B cell (primary cell): ENCODE data around the gene BRME1. TPM values are rescaled to one million over a fixed set of nuclear protein-coding genes. Genes with fewer than 3 reads are reported as not detected.

Experiments used
- ATAC-seq: fragments of 200-7000 bp; cut with Tn5 transposase; one replicate; pipeline ENCODE4 v1.10.0; 2021; ENCODE audit warnings: low read depth, mild to moderate bottlenecking, moderate number of reproducible peaks, moderate library complexity
- CTCF ChIA-PET: fragments of 350-600 bp; sonication (Branson Sonifier 250); formaldehyde crosslinking; loops from one replicate; lab custom pipeline; 2021; ENCODE audit warnings: antibody characterized with exemption, inconsistent platforms; lab: Charles Lee
- POLR2A ChIA-PET: fragments of 350-600 bp; sonication (Branson Sonifier 250); formaldehyde crosslinking; loops from one replicate; lab custom pipeline; 2021; ENCODE audit warnings: antibody characterized with exemption; lab: Charles Lee
- DNase-seq: peaks from one replicate; pipeline ENCODE4 v3.0.0; 2013
- H2AFZ ChIP-seq: 2 replicates; pipeline ENCODE4 v1.6.1; 2012; ENCODE audit warnings: mild to moderate bottlenecking, low read depth, low read length; ENCODE audit not compliant: insufficient read depth, poor library complexity, severe bottlenecking
- H3K27ac ChIP-seq, 2 donors: 1 replicate in 1 of 2; 2 replicates in 1 of 2; pipeline ENCODE4 v1.5.1; 2012 to 2013; ENCODE audit warnings: low read length in 2 of 2, mild to moderate bottlenecking in 2 of 2, moderate library complexity in 1 of 2
- H3K27me3 ChIP-seq, 4 experiments: fragments of 200-600 bp in 1 of 4; sonication (generic) in 1 of 4; replicated peaks in 1 of 4; 1 replicate in 2 of 4; 2 replicates in 2 of 4; pipeline versions ENCODE4 v1.6.1 to v1.7.0; 2013 to 2016; ENCODE audit warnings: low read length in 3 of 4, mild to moderate bottlenecking in 2 of 4, mixed read lengths in 1 of 4, moderate library complexity in 1 of 4; ENCODE audit not compliant: insufficient read depth in 4 of 4, control insufficient read depth in 3 of 4; ENCODE audit errors: control extremely low read depth in 1 of 4
- H3K36me3 ChIP-seq, 2 experiments: replicated peaks in 1 of 2; 1 replicate in 1 of 2; 2 replicates in 1 of 2; pipeline versions ENCODE4 v1.6.1 to v1.7.1; 2013; ENCODE audit warnings: low read length in 1 of 2; ENCODE audit not compliant: insufficient read depth in 2 of 2, control insufficient read depth in 1 of 2; ENCODE audit errors: control extremely low read depth in 1 of 2, extremely low read depth in 1 of 2
- H3K4me1 ChIP-seq, 2 donors: fragments of 200-600 bp in 1 of 2; sonication (generic) in 1 of 2; 1 replicate in 1 of 2; 2 replicates in 1 of 2; pipeline versions ENCODE4 v1.5.1 to v1.6.1; 2013 to 2017; ENCODE audit warnings: low read length in 2 of 2; ENCODE audit not compliant: control insufficient read depth in 2 of 2, insufficient read depth in 2 of 2
- H3K4me2 ChIP-seq: replicated peaks from 2 replicates; pipeline ENCODE3; 2012; ENCODE audit warnings: mild to moderate bottlenecking, low read depth, low read length; ENCODE audit not compliant: poor library complexity, severe bottlenecking
- H3K4me3 ChIP-seq, 5 experiments: fragments of 200-600 bp in 1 of 5; sonication (generic) in 1 of 5; 1 replicate in 3 of 5; 2 replicates in 2 of 5; pipeline versions ENCODE4 v1.5.1 to v1.7.0; 2011 to 2016; ENCODE audit warnings: low read length in 4 of 5, mild to moderate bottlenecking in 4 of 5, low read depth in 2 of 5, control low read depth in 1 of 5, moderate library complexity in 1 of 5; ENCODE audit not compliant: insufficient read depth in 1 of 5; ENCODE audit errors: control extremely low read depth in 1 of 5, extremely low read depth in 1 of 5
- H3K79me2 ChIP-seq: fragments of 200-600 bp; sonication (generic); one replicate; pipeline ENCODE4 v1.6.0; 2016; ENCODE audit warnings: low read length; ENCODE audit not compliant: control insufficient read depth, insufficient read depth
- H3K9ac ChIP-seq: fragments of 200-600 bp; sonication (generic); 2 replicates; pipeline ENCODE4 v1.6.1; 2017; ENCODE audit warnings: mild to moderate bottlenecking, low read length, moderate library complexity
- H3K9me3 ChIP-seq, 3 donors: one replicate each; pipeline versions ENCODE4 v1.6.1 to v1.7.1; 2013; ENCODE audit warnings: low read length in 2 of 3; ENCODE audit not compliant: control insufficient read depth in 2 of 3, insufficient read depth in 1 of 3; ENCODE audit errors: control extremely low read depth in 1 of 3
- H4K20me1 ChIP-seq: 2 replicates; pipeline ENCODE4 v1.6.0; 2012; ENCODE audit warnings: mild to moderate bottlenecking, low read length; ENCODE audit not compliant: insufficient read depth, control insufficient read depth, poor library complexity, severe bottlenecking
- H3K27ac Mint-ChIP-seq: one replicate; pipeline ENCODE4 v1.8.0; 2021; ENCODE audit warnings: mixed read lengths
- H3K27me3 Mint-ChIP-seq: one replicate; pipeline ENCODE4 v1.8.0; 2021; ENCODE audit warnings: mixed read lengths
- H3K4me1 Mint-ChIP-seq: one replicate; pipeline ENCODE4 v1.8.0; 2021; ENCODE audit warnings: mixed read lengths
- H3K4me3 Mint-ChIP-seq: one replicate; pipeline ENCODE4 v1.8.0; 2021; ENCODE audit warnings: mixed read lengths
- H3K9me3 Mint-ChIP-seq: one replicate; pipeline ENCODE4 v1.8.0; 2022; ENCODE audit warnings: mixed read lengths; ENCODE audit not compliant: insufficient read depth
- EZH2 ChIP-seq: IDR thresholded peaks from 2 replicates; pipeline ENCODE4 v1.6.1; 2012; ENCODE audit warnings: borderline replicate concordance, low read depth, mild to moderate bottlenecking, moderate library complexity, low read length; ENCODE audit not compliant: insufficient read depth, poor library complexity, severe bottlenecking
- WGBS: methylation state at CpG from one replicate; pipeline ENCODE4 v1.1.5; 2013; ENCODE audit warnings: missing lambda C conversion rate; ENCODE audit not compliant: insufficient coverage; 5-methylcytosine and 5-hydroxymethylcytosine counted together
- intact Hi-C: fragments of 100-400 bp; cut with micrococcal nuclease; formaldehyde crosslinking; loops from one replicate; pipeline ENCODE4 v1.10.0; 2022
- polyA plus RNA-seq: library from polyadenylated mRNA; depleted of rRNA; stranded (reverse); fragments of >200 nt; gene quantifications from 2 replicates; pipeline ENCODE4 v1.2.3, GENCODE V29; 2012
- total RNA-seq, 2 donors: library from RNA; stranded (reverse); fragments of 120-200 nt in 1 of 2; gene quantifications; 1 replicate in 1 of 2; 2 replicates in 1 of 2; pipeline versions ENCODE4 v1.2.3 to v1.2.4, GENCODE V29; 2013 to 2022
- TF ChIP-seq, protein P1 (sequence below): fragments of 200-600 bp; IDR thresholded peaks from one replicate; pipeline ENCODE4 v1.8.0; 2022; ENCODE audit warnings: antibody characterized with exemption, mild to moderate bottlenecking

BRME1 gene
- total and polyA plus RNA-seq, 2 donors (not counting 1 experiment from before 2014, with no cell fraction given): 1.8 to 2.4 TPM

DNA sequence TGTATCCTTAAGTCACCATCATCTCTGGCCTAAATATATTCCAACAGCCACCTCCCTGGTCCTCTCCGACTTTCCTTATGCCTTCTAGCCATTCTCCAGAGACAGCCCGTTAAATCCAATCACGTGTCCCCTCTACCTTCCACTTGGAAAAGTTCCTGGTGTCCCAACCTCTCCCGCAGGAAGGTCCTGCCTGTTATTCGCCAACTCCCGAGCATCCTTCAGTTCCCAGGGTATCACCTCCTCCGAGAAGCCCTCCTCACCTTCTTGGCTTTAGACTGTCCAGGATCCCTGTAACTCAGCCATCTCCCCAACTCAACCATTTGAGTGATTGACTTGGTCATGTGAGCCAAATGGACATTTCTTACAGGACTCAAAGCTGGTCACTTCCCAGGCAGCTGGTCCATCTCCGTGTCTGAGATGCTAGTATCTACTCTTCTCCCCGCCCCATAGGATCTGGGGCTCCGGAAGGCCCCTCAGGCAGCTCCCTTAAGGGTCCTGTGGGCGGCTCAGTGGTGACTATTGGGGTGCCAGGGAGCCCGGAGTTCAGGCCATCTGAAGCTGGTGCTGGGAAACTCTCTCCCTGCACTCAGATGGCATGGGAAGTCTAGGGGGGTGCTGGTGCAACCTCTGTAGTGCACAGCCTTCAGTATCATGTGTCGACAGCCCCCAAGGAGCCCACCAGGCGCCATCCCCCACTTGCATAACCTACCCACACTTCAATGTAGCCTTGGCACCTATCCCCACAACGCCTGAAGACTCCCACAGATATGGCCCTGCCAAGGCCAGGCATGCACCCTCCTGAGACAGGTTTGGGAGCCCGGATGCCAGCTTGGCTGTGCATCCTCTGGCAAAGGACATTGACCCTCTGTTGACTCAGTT, 56.9 kb downstream of the BRME1 start:
- peaks cover 49% of the 10 kb centered on the region for H3K4me1 Mint-ChIP-seq
- no peak for ATAC-seq
- POLR2A ChIA-PET: interaction anchor here (0.7 to 3.5 kb wide), 3 partner anchors 13 to 748 kb away, joined by 3 to 17 read pairs (median 16); partner anchors contain the start of gene ZSWIM4
- H3K27ac ChIP-seq: no peak overlapping the region
- H3K4me1 ChIP-seq: peaks cover 36 to 46% of the 10 kb centered on the region in 2 donors
- peaks cover 0 to 22% (median 0%) of the 10 kb centered on the region in 4 experiments for H3K27me3 ChIP-seq
- TF ChIP-seq, protein P1, sequence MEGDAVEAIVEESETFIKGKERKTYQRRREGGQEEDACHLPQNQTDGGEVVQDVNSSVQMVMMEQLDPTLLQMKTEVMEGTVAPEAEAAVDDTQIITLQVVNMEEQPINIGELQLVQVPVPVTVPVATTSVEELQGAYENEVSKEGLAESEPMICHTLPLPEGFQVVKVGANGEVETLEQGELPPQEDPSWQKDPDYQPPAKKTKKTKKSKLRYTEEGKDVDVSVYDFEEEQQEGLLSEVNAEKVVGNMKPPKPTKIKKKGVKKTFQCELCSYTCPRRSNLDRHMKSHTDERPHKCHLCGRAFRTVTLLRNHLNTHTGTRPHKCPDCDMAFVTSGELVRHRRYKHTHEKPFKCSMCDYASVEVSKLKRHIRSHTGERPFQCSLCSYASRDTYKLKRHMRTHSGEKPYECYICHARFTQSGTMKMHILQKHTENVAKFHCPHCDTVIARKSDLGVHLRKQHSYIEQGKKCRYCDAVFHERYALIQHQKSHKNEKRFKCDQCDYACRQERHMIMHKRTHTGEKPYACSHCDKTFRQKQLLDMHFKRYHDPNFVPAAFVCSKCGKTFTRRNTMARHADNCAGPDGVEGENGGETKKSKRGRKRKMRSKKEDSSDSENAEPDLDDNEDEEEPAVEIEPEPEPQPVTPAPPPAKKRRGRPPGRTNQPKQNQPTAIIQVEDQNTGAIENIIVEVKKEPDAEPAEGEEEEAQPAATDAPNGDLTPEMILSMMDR: no peak
- TF ChIP-seq EZH2: no peak
- H3K9me3 ChIP-seq: no peaks in the 10 kb centered on the region
- H3K9ac ChIP-seq: no peak overlapping the region
- no peak overlapping the region for H3K4me3 ChIP-seq
- peak overlapping the region; percentile 57 for H3K4me3 Mint-ChIP-seq
- no peak overlapping the region for H3K4me2 ChIP-seq
- DNase-seq: peak; percentile 40
- H3K79me2 ChIP-seq: no peaks in the 10 kb centered on the region
- H3K9me3 Mint-ChIP-seq: no peaks in the 10 kb centered on the region
- H4K20me1 ChIP-seq: no peaks in the 10 kb centered on the region
- CTCF ChIA-PET: interaction anchor here (0.6 to 4.1 kb wide), 4 partner anchors 10 to 872 kb away, joined by 3 to 21 read pairs (median 3); no protein-coding TSS in a partner anchor
- no peaks in the 10 kb centered on the region for H3K36me3 ChIP-seq
- peak overlapping the region; percentile 75 for H3K27ac Mint-ChIP-seq
- intact Hi-C loops: loop anchor here (5.0 kb wide), 1 partner anchor 747 kb away; the partner anchor contains the start of gene LYL1
- no peak overlapping the region for H2AFZ ChIP-seq
- H3K27me3 Mint-ChIP-seq: no peaks in the 10 kb centered on the region
- 94% methylated on average over 15 of the region's 16 CpGs for WGBS
